ENCODE data around the gene VRK3. TPM values are rescaled to one million over a fixed set of nuclear protein-coding genes. Genes with fewer than 3 reads are reported as not detected.

Gene VRK3
- total RNA-seq, 1 donor from 2014 or later, result 27.6 TPM

- Histone ChIP-seq H3K4me3 (peak within 1 kb of the TSS; percentile 84 to 95), H3K36me3 (peaks cover 0 to 13% of the 10 kb centered on the region in 2 donors), H3K27me3 (no peaks in the 10 kb centered on the region), H3K27ac (peak within 1 kb of the TSS; percentile 87 to 94), H3K4me1 (peaks cover 15 to 22% of the 10 kb centered on the region in 2 donors), H3K9me3 (no peaks in the 10 kb centered on the region)
- peak; percentile 86 to 97 for DNase-seq (ENCODE audit: low spot score in 2 of 2)
- no peak for TF ChIP-seq CTCF (IDR thresholded peaks at IDR 0.05)
- intact Hi-C loops (cut with DNase I), result loop anchor here (1.0 to 10.0 kb wide), 6 partner anchors 22 to 779 kb away; partner anchors contain the start of genes ASPDH and JOSD2
Observed at GRCh38 chr19:50025794-50026549, 800 bp upstream of the VRK3 start, which contains the start of gene ZNF473. Gene ZNF473, plus strand, starts transcription at chr19:50026005. Its CDS starts 5,078 bp downstream, at chr19:50031083.

DNA sequence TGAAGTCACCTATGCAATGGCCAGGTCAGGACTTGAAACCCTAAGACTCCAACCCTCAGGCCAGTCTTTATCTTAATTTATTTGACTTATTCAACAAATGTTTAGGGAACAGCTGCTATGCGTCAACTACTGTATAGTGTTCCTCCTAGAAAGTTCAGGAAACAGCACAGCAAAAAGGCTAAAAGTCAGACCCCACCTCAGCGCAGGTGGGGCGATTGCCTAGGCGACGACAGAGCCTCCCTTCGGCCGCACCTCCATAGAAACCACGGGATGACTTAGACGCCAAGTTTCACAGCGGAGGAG, 502 bp downstream of the VRK3 start:
- DNase-seq (ENCODE audit: low spot score in 2 of 2), result no peak
- Histone ChIP-seq H3K9me3 (no peaks in the 10 kb centered on the region), H3K4me3 (peak overlapping the region; percentile 84 to 95), H3K27me3 (no peaks in the 10 kb centered on the region), H3K4me1 (peaks cover 15 to 22% of the 10 kb centered on the region in 2 donors), H3K36me3 (peaks cover 8 to 16% of the 10 kb centered on the region in 2 donors), H3K27ac (peak overlapping the region; percentile 87 to 94)
- TF ChIP-seq CTCF (IDR thresholded peaks at IDR 0.05), result no peak
- intact Hi-C loops (cut with DNase I), result loop anchor here (1.0 to 10.0 kb wide), 6 partner anchors 20 to 780 kb away; partner anchors contain the start of genes ASPDH and JOSD2

GRCh38 chr19:50022823-50023222, 2.3 kb downstream of the VRK3 start:
- Histone ChIP-seq H3K27ac (no peak overlapping the region), H3K4me3 (no peak overlapping the region), H3K27me3 (no peaks in the 10 kb centered on the region), H3K36me3 (peaks cover 8 to 26% of the 10 kb centered on the region in 2 donors), H3K9me3 (no peaks in the 10 kb centered on the region), H3K4me1 (peaks cover 15 to 22% of the 10 kb centered on the region in 2 donors)
- TF ChIP-seq CTCF (IDR thresholded peaks at IDR 0.05), result no peak
- intact Hi-C loops (cut with DNase I), result loop anchor here (10.0 kb wide), 2 partner anchors 492 to 782 kb away; partner anchors contain the start of genes ASPDH and JOSD2
- DNase-seq (ENCODE audit: low spot score in 2 of 2), result no peak

DNA sequence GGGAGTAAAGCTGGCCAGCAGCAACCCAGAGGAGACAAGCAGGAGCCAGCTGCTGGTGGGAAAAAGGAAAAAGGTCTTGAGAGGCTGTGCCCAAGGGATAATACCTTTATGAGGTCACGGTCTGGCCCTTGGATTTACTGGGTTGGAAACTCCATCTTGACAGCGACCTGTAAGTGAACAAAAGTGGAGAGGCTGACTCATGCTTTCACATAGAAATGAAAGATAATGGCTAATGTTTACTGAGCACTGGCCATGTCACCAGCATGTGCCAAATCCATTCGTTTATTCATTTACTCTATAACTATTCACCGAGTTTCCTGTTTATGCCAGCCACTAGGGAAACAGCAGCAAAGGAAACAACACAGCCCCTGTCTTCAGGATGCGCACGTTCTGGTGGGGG, 4.7 kb downstream of the VRK3 start:
- no peak for DNase-seq (ENCODE audit: low spot score in 2 of 2)
- intact Hi-C loops (cut with DNase I), result loop anchor here (10.0 kb wide), 2 partner anchors 494 to 784 kb away; partner anchors contain the start of genes ASPDH and JOSD2
- Histone ChIP-seq H3K4me1 (peaks cover 8 to 14% of the 10 kb centered on the region in 2 donors), H3K27ac (no peak overlapping the region), H3K4me3 (no peak overlapping the region), H3K9me3 (no peaks in the 10 kb centered on the region), H3K27me3 (no peaks in the 10 kb centered on the region), H3K36me3 (peaks cover 25 to 48% of the 10 kb centered on the region in 2 donors)
- no peak for TF ChIP-seq CTCF (IDR thresholded peaks at IDR 0.05)

- H3K4me3 ChIP-seq, result no peak overlapping the region
- H3K4me1 ChIP-seq, result no peaks in the 10 kb centered on the region
- H3K36me3 ChIP-seq, result peaks cover 56 to 82% of the 10 kb centered on the region in 2 donors
- no peak for DNase-seq (ENCODE audit: low spot score in 2 of 2)
- H3K27me3 ChIP-seq, result no peaks in the 10 kb centered on the region
- no peaks in the 10 kb centered on the region for H3K9me3 ChIP-seq
- TF ChIP-seq CTCF (IDR thresholded peaks at IDR 0.05), result no peak
- H3K27ac ChIP-seq, result no peak overlapping the region
- intact Hi-C loops (cut with DNase I), result no loop called here
Observed at GRCh38 chr19:50016225-50016807, 8.9 kb downstream of the VRK3 start.
